HuH-7.5 (cell line): Measurements from ENCODE around the gene ETV1.

ENCODE experiments used
- DNase-seq: peaks from one replicate; pipeline ENCODE4 v3.0.0; 2011; ENCODE audit warnings: low spot score

ETV1 gene

GRCh38 chr7:13879143-13879542 lies 110.3 kb downstream of the ETV1 start:
- DNase-seq, result no peak

- DNase-seq, result no peak
Measured at GRCh38 chr7:13878154-13878553, 111.3 kb downstream of the ETV1 start.

GRCh38 chr7:13875496-13876074 lies 113.9 kb downstream of the ETV1 start:
- DNase-seq, result no peak

- DNase-seq, result no peak
Measured at GRCh38 chr7:13874783-13875182, 114.7 kb downstream of the ETV1 start.

GRCh38 chr7:13872709-13873108 lies 116.8 kb downstream of the ETV1 start:
- DNase-seq, result no peak

- DNase-seq, result no peak
Measured at GRCh38 chr7:13871008-13871407, 118.5 kb downstream of the ETV1 start.

- DNase-seq, result no peak
Measured at GRCh38 chr7:13860734-13861133, 128.7 kb downstream of the ETV1 start.

GRCh38 chr7:13856012-13856411 lies 133.5 kb downstream of the ETV1 start:
- no peak for DNase-seq

- no peak for DNase-seq
Measured at GRCh38 chr7:13852281-13852968, 137.0 kb downstream of the ETV1 start.

GRCh38 chr7:13851736-13852135 lies 137.7 kb downstream of the ETV1 start:
- no peak for DNase-seq

- no peak for DNase-seq
Measured at GRCh38 chr7:13850185-13850752, 139.2 kb downstream of the ETV1 start.

GRCh38 chr7:13849163-13849892 lies 140.1 kb downstream of the ETV1 start:
- DNase-seq, result no peak

GRCh38 chr7:13848681-13849131 lies 140.8 kb downstream of the ETV1 start:
- DNase-seq, result no peak

- DNase-seq, result no peak
Measured at GRCh38 chr7:13846386-13846785, 143.1 kb downstream of the ETV1 start.

- no peak for DNase-seq
Measured at GRCh38 chr7:13845601-13846000, 143.9 kb downstream of the ETV1 start.

GRCh38 chr7:13844954-13845353 lies 144.5 kb downstream of the ETV1 start:
- DNase-seq, result no peak

GRCh38 chr7:13841284-13841683 lies 148.2 kb downstream of the ETV1 start:
- no peak for DNase-seq
